Kidney (tissue), 14 donors: ENCODE data around the gene CLPSL1. TPM values are rescaled to one million over a fixed set of nuclear protein-coding genes. Genes with fewer than 3 reads are reported as not detected.

Experiments
- DNase-seq, 5 donors: peaks; one replicate each; pipeline ENCODE4 v3.0.0-alpha.2; 2013 to 2020
- FAIRE-seq: peaks from 2 replicates; lab custom pipeline; 2012; peaks lifted over from hg19 to GRCh38; lab: Jason Lieb, UNC
- H3K27ac ChIP-seq, 2 donors: one replicate each; pipeline ENCODE4 v1.7.0; 2013; ENCODE audit warnings: low read depth in 2 of 2, low read length in 2 of 2, inconsistent platforms in 1 of 2
- H3K27me3 ChIP-seq: one replicate; pipeline ENCODE4 v1.7.1; 2013; ENCODE audit warnings: low read length, inconsistent platforms; ENCODE audit not compliant: control insufficient read depth, insufficient read depth
- H3K36me3 ChIP-seq, 3 donors: one replicate each; pipeline versions ENCODE4 v1.7.0 to v1.7.1; 2013; ENCODE audit warnings: low read length in 3 of 3, control low read depth in 1 of 3, inconsistent platforms in 1 of 3; ENCODE audit not compliant: insufficient read depth in 3 of 3, control insufficient read depth in 2 of 3
- H3K4me1 ChIP-seq, 3 donors: one replicate each; pipeline versions ENCODE4 v1.7.0 to v1.7.1; 2013; ENCODE audit warnings: low read length in 3 of 3, inconsistent platforms in 1 of 3, low read depth in 1 of 3; ENCODE audit not compliant: control insufficient read depth in 2 of 3, insufficient read depth in 2 of 3
- H3K4me3 ChIP-seq, 3 donors: one replicate each; pipeline versions ENCODE4 v1.7.0 to v1.8.1; 2013; ENCODE audit warnings: low read length in 3 of 3, control low read depth in 1 of 3, inconsistent platforms in 1 of 3
- H3K9ac ChIP-seq, 3 donors: one replicate each; pipeline versions ENCODE4 v1.7.0 to v1.7.1; 2013; ENCODE audit warnings: low read length in 3 of 3, control low read depth in 1 of 3, inconsistent platforms in 1 of 3
- H3K9me3 ChIP-seq, 3 donors: one replicate each; pipeline versions ENCODE4 v1.7.0 to v1.7.1; 2013; ENCODE audit warnings: low read length in 3 of 3, control low read depth in 1 of 3, inconsistent platforms in 1 of 3; ENCODE audit not compliant: control insufficient read depth in 2 of 3, insufficient read depth in 1 of 3
- CTCF ChIP-seq: IDR thresholded peaks from 3 replicates; pipeline ENCODE4 v1.5.1; 2012; ENCODE audit warnings: mild to moderate bottlenecking, moderate library complexity, borderline replicate concordance; ENCODE audit not compliant: insufficient read depth; ENCODE audit errors: extremely low read depth
- intact Hi-C: fragments of 100-400 bp; cut with DNase I; formaldehyde crosslinking; loops from one replicate; pipeline ENCODE4 v1.11.1; 2022
- polyA plus RNA-seq: library from polyadenylated mRNA; stranded (reverse); fragments of 350-450 nt; fragmentation: Illumina TruSeq; extraction: RNeasy Lipid Tissue Mini Kit (QIAGEN cat#74804); gene quantifications from one replicate; pipeline ENCODE4 v1.2.3, GENCODE V29; 2014; ENCODE audit warnings: low read depth, low replicate concordance; ENCODE audit not compliant: insufficient read depth
- total RNA-seq: library from RNA; stranded (reverse); fragmentation: NEBNext Ultra II Directional; extraction: Animal tissue kit (Norgen Biotek cat#: 25700); gene quantifications from one replicate; pipeline ENCODE4 v1.2.1, GENCODE V29; 2021
- donor health status: control.
- donor health status: control.
- donor health status: control.
- donor health status: control.
- donor health status: control.
- donor health status: DM: yes; HTN: yes; CAD: no.
- donor health status: Normal renal cell carcinoma (clear cell type).

CLPSL1 gene
- total and polyA plus RNA-seq, 2 donors from 2014 or later, result not detected

GRCh38 chr6:35778437-35778836 lies 2.4 kb upstream of the CLPSL1 start:
- H3K27me3 ChIP-seq, result no peaks in the 10 kb centered on the region
- TF ChIP-seq CTCF, result no peak
- H3K4me3 ChIP-seq, result no peak overlapping the region
- H3K27ac ChIP-seq, result no peak overlapping the region
- H3K9ac ChIP-seq, result no peak overlapping the region
- H3K4me1 ChIP-seq, result no peaks in the 10 kb centered on the region
- FAIRE-seq (no peak), DNase-seq (no peak)
- H3K9me3 ChIP-seq, result no peaks in the 10 kb centered on the region
- H3K36me3 ChIP-seq, result no peaks in the 10 kb centered on the region
- intact Hi-C loops, result no loop called here

- DNase-seq, result no peak
- Histone ChIP-seq H3K9ac (no peak overlapping the region), H3K4me3 (no peak overlapping the region), H3K9me3 (no peaks in the 10 kb centered on the region), H3K4me1 (no peaks in the 10 kb centered on the region), H3K27ac (no peak overlapping the region), H3K36me3 (no peaks in the 10 kb centered on the region), H3K27me3 (no peaks in the 10 kb centered on the region)
- no peak for FAIRE-seq
- intact Hi-C loops, result no loop called here
- no peak for TF ChIP-seq CTCF
Observed at GRCh38 chr6:35781290-35781689, 471 bp downstream of the CLPSL1 start.

- intact Hi-C loops, result no loop called here
- DNase-seq, result no peak
- Histone ChIP-seq H3K27ac (no peak overlapping the region), H3K9me3 (no peaks in the 10 kb centered on the region), H3K9ac (no peak overlapping the region), H3K4me3 (no peak overlapping the region), H3K27me3 (no peaks in the 10 kb centered on the region), H3K36me3 (no peaks in the 10 kb centered on the region), H3K4me1 (no peaks in the 10 kb centered on the region)
- TF ChIP-seq CTCF, result no peak
- FAIRE-seq, result no peak
Observed at GRCh38 chr6:35782424-35782823, 1.6 kb downstream of the CLPSL1 start.

GRCh38 chr6:35784200-35784599 lies 3.4 kb downstream of the CLPSL1 start:
- Histone ChIP-seq H3K4me1 (no peaks in the 10 kb centered on the region), H3K9ac (no peak overlapping the region), H3K27ac (no peak overlapping the region), H3K27me3 (no peaks in the 10 kb centered on the region), H3K9me3 (no peaks in the 10 kb centered on the region), H3K36me3 (no peaks in the 10 kb centered on the region), H3K4me3 (no peak overlapping the region)
- intact Hi-C loops, result no loop called here
- DNase-seq (peak in 3 of 5 donors; percentile 32 to 60 (median 41)), FAIRE-seq (no peak)
- TF ChIP-seq CTCF, result no peak
